Measurements from ENCODE around the gene ASXL3. TPM values are rescaled to one million over a fixed set of nuclear protein-coding genes. Genes with fewer than 3 reads are reported as not detected.

Gene ASXL3
- total and polyA plus RNA-seq, 4 donors: 0.19 to 1.3 (median 0.39) TPM

- TF ChIP-seq, protein P1, sequence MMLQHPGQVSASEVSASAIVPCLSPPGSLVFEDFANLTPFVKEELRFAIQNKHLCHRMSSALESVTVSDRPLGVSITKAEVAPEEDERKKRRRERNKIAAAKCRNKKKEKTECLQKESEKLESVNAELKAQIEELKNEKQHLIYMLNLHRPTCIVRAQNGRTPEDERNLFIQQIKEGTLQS (IDR thresholded peaks at IDR 0.05): no peak
- TF ChIP-seq NR2F2 (IDR thresholded peaks at IDR 0.05) (no peak), FOXA1 (IDR thresholded peaks at IDR 0.05) (no peak), ZBTB33 (IDR thresholded peaks at IDR 0.05) (no peak), HNF4A (conservative IDR thresholded peaks at IDR 0.05) (no peak), YY1 (IDR thresholded peaks at IDR 0.05) (no peak), HNF4G (IDR thresholded peaks at IDR 0.05) (no peak), EGR1 (IDR thresholded peaks at IDR 0.05; ENCODE audit: low read depth in 2 of 2) (no peak), TAF1 (conservative IDR thresholded peaks at IDR 0.05) (no peak), RAD21 (IDR thresholded peaks at IDR 0.05) (no peak)
- TF ChIP-seq, protein P2, sequence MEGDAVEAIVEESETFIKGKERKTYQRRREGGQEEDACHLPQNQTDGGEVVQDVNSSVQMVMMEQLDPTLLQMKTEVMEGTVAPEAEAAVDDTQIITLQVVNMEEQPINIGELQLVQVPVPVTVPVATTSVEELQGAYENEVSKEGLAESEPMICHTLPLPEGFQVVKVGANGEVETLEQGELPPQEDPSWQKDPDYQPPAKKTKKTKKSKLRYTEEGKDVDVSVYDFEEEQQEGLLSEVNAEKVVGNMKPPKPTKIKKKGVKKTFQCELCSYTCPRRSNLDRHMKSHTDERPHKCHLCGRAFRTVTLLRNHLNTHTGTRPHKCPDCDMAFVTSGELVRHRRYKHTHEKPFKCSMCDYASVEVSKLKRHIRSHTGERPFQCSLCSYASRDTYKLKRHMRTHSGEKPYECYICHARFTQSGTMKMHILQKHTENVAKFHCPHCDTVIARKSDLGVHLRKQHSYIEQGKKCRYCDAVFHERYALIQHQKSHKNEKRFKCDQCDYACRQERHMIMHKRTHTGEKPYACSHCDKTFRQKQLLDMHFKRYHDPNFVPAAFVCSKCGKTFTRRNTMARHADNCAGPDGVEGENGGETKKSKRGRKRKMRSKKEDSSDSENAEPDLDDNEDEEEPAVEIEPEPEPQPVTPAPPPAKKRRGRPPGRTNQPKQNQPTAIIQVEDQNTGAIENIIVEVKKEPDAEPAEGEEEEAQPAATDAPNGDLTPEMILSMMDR (IDR thresholded peaks at IDR 0.05; ENCODE audit: low read depth, low read length, missing input control): no peak
- TF ChIP-seq, protein P3, sequence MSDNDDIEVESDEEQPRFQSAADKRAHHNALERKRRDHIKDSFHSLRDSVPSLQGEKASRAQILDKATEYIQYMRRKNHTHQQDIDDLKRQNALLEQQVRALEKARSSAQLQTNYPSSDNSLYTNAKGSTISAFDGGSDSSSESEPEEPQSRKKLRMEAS (IDR thresholded peaks at IDR 0.05): no peak
- no peak overlapping the region for H3K27ac ChIP-seq (ENCODE audit: low read depth in 1 of 2, low read length in 2 of 2)
- H3K4me3 ChIP-seq (ENCODE audit: low read depth in 1 of 3, low read length in 3 of 3): no peak overlapping the region
- no peaks in the 10 kb centered on the region for H3K9me3 ChIP-seq (ENCODE audit: control insufficient read depth in 4 of 4, low read length in 3 of 4)
- 93% methylated on average over 3 of the region's 3 CpGs for WGBS
- H3K36me3 ChIP-seq (ENCODE audit: control insufficient read depth in 4 of 4, insufficient read depth in 3 of 4, low read depth in 1 of 4, low read length in 3 of 4): no peaks in the 10 kb centered on the region
- DNase-seq (ENCODE audit: low spot score): no peak
- no peak overlapping the region for H3K9ac ChIP-seq (ENCODE audit: low read depth in 1 of 2, low read length in 2 of 2)
- no peaks in the 10 kb centered on the region for H3K4me1 ChIP-seq (ENCODE audit: control insufficient read depth in 4 of 4, insufficient read depth in 4 of 4, low read length in 3 of 4)
- H3K27me3 ChIP-seq (ENCODE audit: control insufficient read depth in 4 of 4, insufficient read depth in 4 of 4, low read length in 3 of 4): no peaks in the 10 kb centered on the region
Observed at GRCh38 chr18:33557706-33558105, 20.3 kb upstream of the ASXL3 start.

GRCh38 chr18:33558529-33558928 lies 19.5 kb upstream of the ASXL3 start:
- no peak for TF ChIP-seq TAF1 (conservative IDR thresholded peaks at IDR 0.05)
- no peak for TF ChIP-seq REST (IDR thresholded peaks at IDR 0.05)
- TF ChIP-seq HNF4A (conservative IDR thresholded peaks at IDR 0.05): no peak
- TF ChIP-seq HNF4G (IDR thresholded peaks at IDR 0.05): no peak
- no peak for TF ChIP-seq NR2F2 (IDR thresholded peaks at IDR 0.05)
- TF ChIP-seq, protein P2 (IDR thresholded peaks at IDR 0.05; ENCODE audit: low read depth, low read length, missing input control): no peak
- TF ChIP-seq FOXA1 (IDR thresholded peaks at IDR 0.05): no peak
- TF ChIP-seq, protein P3 (IDR thresholded peaks at IDR 0.05): no peak
- TF ChIP-seq ZBTB33 (IDR thresholded peaks at IDR 0.05): no peak
- no peak for TF ChIP-seq RAD21 (IDR thresholded peaks at IDR 0.05)
- TF ChIP-seq JUND (IDR thresholded peaks at IDR 0.05): no peak
- TF ChIP-seq FOXA2 (IDR thresholded peaks at IDR 0.05): no peak
- no peak for TF ChIP-seq EGR1 (IDR thresholded peaks at IDR 0.05; ENCODE audit: low read depth in 2 of 2)
- TF ChIP-seq GABPA (IDR thresholded peaks at IDR 0.05 in 1 of 2, conservative IDR thresholded peaks at IDR 0.05 in 1 of 2): no peak
- H3K36me3 ChIP-seq (ENCODE audit: control insufficient read depth in 4 of 4, insufficient read depth in 3 of 4, low read depth in 1 of 4, low read length in 3 of 4): no peaks in the 10 kb centered on the region
- H3K4me3 ChIP-seq (ENCODE audit: low read depth in 1 of 3, low read length in 3 of 3): no peak overlapping the region
- no peak overlapping the region for H3K9ac ChIP-seq (ENCODE audit: low read depth in 1 of 2, low read length in 2 of 2)
- DNase-seq (ENCODE audit: low spot score): no peak
- H3K27me3 ChIP-seq (ENCODE audit: control insufficient read depth in 4 of 4, insufficient read depth in 4 of 4, low read length in 3 of 4): no peaks in the 10 kb centered on the region
- WGBS: 83% methylated on average over 1 of the region's 1 CpG
- no peaks in the 10 kb centered on the region for H3K4me1 ChIP-seq (ENCODE audit: control insufficient read depth in 4 of 4, insufficient read depth in 4 of 4, low read length in 3 of 4)
- H3K9me3 ChIP-seq (ENCODE audit: control insufficient read depth in 4 of 4, low read length in 3 of 4): no peaks in the 10 kb centered on the region
- no peak overlapping the region for H3K27ac ChIP-seq (ENCODE audit: low read depth in 1 of 2, low read length in 2 of 2)

Data from liver (tissue), 9 donors.